H7 (cell line): Measurements from ENCODE around the gene NMNAT3. TPM values are rescaled to one million over a fixed set of nuclear protein-coding genes. Genes with fewer than 3 reads are reported as not detected.

Experiments used
- DNase-seq: peaks from one replicate; pipeline ENCODE4 v3.0.0; 2012
- H3K27me3 ChIP-seq: 2 replicates; pipeline ENCODE4 v1.6.0; 2011; ENCODE audit warnings: mild to moderate bottlenecking, low read length; ENCODE audit not compliant: control insufficient read depth, insufficient read depth
- H3K36me3 ChIP-seq: replicated peaks from 2 replicates; pipeline ENCODE4 v1.5.1; 2011; ENCODE audit warnings: low read length; ENCODE audit not compliant: control insufficient read depth, insufficient read depth
- H3K4me3 ChIP-seq: 2 replicates; pipeline ENCODE4 v1.5.1; 2011; ENCODE audit warnings: low read depth, mild to moderate bottlenecking, control low read depth, low read length, moderate library complexity; ENCODE audit not compliant: insufficient read depth
- total RNA-seq: library from RNA; depleted of rRNA; stranded (reverse); fragments of >200 nt; shearing (Covaris generic); gene quantifications from 2 replicates; pipeline ENCODE4 v1.2.3, GENCODE V29; 2014; rRNA removed

NMNAT3 gene
- total RNA-seq = 3.0 and 4.7 TPM in 2 replicates

DNA sequence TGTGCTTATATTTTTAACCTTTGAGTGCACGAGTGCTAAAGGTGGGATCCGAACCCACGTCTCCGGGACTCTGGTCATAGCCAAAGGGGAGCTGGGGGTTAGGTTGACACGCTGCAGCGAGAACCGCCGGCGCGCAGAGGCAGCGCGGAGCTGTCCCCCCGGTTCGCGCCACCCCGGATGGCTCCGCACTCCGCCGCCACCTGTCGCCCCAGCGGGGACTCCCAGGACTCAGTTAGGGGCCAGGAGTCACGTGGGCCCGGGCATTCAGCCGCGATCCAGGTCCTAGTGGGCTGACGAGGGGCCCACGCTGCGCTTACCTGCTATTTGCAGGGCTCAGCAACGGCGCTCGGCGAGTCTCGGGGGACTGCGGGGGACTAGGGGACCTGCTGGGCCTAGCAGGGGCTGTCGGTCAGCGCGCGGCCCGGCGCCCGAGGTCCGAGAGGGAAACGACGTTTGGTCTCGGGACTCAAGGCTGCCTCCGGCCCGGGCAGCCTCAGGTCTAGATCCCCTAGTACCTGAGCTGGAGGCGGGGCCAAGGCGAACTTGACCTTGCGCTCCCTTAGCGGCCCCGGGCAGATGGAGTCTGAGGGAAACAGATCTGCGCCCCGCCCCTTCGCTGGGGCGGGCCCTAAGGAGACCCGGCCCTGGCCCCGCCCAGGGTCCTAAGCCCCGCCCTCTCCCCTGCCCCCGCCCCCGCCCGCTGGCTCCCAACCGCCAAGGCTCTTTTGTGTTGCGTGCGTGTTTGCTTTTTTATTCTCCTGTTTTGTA lies at the start of gene NMNAT3:
Gene NMNAT3, minus strand, starts transcription at position 585 of the 768 bp plus-strand sequence. CDS start 50,248 bp downstream, outside the sequence.
- Histone ChIP-seq H3K4me3 (peak within 1 kb of the TSS; percentile 68), H3K27me3 (peaks cover 20% of the 10 kb centered on the region), H3K36me3 (no peaks in the 10 kb centered on the region)
- DNase-seq = peak; percentile 95

DNA sequence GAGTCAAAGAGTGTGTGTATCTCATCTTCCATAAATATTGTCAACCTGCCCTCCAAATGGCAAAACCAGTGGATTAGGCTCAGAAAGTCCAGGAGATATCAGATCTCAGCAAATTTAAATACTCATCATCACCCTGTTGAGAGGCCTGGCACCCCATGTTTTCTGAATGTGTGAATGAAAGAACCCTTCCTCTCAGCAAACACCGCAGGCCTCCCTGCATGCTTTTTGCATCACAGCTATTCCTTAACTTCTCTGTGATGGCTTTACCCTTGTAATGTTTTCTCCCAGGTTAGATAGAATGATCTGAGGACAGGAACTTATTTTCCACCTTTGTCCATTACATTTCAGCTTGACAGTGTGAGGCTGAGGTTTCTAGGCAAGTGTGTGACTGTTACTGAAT lies 43.6 kb upstream of the NMNAT3 start:
- DNase-seq = no peak
- Histone ChIP-seq H3K4me3 (no peak overlapping the region), H3K27me3 (no peaks in the 10 kb centered on the region), H3K36me3 (no peaks in the 10 kb centered on the region)

DNA sequence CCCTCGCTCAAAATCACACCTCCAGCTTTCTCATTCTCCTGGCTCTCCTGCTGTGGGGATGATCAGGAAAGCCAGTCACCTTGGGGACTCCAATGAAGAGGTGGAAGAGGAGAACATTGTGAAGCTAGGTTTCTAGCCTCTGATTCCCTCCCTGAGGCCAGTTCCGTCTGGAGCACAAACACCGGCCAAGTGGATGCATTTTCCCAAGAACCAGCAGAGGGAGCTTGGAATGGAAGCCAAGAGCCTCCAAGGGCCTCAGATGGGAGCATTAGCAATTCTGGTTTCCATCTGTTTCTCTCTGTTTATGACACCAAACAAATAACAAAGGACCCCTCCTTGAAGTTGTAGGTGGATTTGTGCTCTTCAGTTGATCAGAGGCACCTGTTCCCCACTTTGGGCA lies 40.6 kb upstream of the NMNAT3 start:
- DNase-seq = peak; percentile 43

DNA sequence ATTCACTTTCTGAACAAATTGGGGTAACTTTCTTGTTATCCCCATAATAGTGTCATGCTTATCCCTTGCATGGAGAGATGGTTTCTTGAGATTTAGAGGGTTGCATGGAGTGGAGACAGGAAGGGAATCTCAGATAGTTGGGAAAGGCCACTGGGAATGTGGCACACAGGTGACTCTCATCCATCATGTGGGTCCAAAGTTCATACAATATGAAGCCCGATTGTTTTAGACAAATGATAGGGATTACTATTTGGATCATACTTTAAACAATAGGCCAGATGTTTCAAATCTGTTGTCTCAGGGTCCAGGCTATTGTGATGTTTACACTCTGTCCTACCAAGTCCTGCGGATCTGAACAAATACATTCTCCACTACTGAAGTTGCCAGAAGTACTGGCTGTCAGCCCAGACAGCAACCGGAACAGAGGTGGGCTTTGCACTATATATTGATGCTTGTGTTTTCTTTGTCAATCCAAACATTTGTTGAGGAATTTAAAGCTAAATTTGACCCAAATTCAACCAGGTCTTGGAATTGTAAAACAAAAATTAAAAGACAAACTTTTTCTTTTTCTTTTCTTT lies 39.2 kb upstream of the NMNAT3 start:
- Histone ChIP-seq H3K4me3 (no peak overlapping the region), H3K27me3 (no peaks in the 10 kb centered on the region), H3K36me3 (no peaks in the 10 kb centered on the region)
- DNase-seq = no peak

More for the DNA sequence above, 40.6 kb upstream of the NMNAT3 start:
- Histone ChIP-seq H3K27me3 (no peaks in the 10 kb centered on the region), H3K4me3 (no peak overlapping the region), H3K36me3 (no peaks in the 10 kb centered on the region)

DNA sequence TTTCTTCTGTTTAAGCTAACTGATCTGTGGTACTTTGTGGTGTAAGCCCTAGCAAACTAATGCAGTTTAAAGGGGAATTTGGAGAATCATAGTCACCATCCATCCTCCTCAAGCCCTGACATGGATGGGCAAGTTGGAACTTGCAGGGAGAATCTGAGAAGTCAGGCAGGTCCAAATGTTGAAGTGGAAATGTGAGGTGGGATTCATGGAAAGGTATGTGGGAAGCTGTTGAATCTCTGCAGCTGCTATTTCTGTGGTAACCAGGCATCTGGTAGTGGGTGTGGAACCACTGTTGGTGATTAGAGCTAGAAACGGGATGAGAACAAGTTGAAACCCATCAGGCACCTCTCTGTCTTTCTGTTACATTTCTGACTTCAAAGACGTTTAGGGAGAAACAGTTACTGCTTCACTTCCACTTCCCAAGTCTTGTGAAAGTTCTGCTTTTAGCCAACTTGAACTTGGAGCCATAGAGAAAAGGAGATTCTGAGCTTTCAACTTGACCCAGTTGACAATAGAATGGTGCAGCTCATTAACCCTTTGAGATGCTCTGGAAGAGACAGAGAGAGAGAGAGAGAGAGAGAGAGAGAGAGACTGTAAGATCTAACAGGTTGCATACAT lies 38.1 kb upstream of the NMNAT3 start:
- Histone ChIP-seq H3K27me3 (no peaks in the 10 kb centered on the region), H3K4me3 (no peak overlapping the region), H3K36me3 (no peaks in the 10 kb centered on the region)
- DNase-seq = no peak

DNA sequence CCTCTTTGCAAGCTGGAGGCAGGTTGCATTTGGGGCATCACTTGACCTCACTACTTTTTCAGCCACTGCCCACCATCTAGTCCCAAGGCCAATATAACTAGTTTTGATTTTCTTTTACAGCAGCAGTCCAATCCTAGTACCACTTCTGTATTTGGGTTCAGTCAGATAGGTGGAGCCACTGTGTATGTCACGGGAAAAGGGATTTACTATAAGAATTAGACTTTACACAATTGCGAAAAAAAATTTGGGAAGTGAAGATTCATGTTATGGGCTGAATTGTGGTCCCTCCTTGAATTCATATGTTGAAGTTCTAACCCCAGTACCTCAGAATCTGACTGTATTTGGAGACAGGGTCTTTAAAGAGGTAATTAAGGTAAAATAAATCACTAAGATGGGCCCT lies 37.4 kb upstream of the NMNAT3 start:
- H3K4me3 ChIP-seq = no peak overlapping the region
- H3K27me3 ChIP-seq = no peaks in the 10 kb centered on the region
- no peaks in the 10 kb centered on the region for H3K36me3 ChIP-seq
- DNase-seq = no peak

DNA sequence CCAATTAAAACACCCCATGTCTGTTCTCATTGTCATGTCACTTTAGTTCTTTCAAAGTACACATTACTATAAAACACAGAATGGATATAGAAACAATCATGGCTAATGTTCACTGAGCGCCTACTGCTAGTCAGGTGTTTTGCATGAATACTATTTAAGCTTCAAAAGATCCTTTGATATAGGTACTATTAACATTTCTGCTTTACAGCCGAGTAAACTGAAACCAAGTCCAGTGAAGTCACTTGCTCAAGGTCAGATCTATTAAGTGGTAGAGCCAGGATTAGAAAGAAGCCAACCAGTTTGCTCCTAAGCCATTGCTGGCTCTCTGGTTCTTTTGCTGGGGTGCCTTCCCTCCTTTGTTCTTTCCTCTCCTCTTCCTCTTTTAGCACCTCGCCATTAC lies 32.4 kb upstream of the NMNAT3 start:
- no peak overlapping the region for H3K4me3 ChIP-seq
- H3K36me3 ChIP-seq = no peaks in the 10 kb centered on the region
- H3K27me3 ChIP-seq = no peaks in the 10 kb centered on the region; the same call in 1 of the 2 replicates
- DNase-seq = no peak

DNA sequence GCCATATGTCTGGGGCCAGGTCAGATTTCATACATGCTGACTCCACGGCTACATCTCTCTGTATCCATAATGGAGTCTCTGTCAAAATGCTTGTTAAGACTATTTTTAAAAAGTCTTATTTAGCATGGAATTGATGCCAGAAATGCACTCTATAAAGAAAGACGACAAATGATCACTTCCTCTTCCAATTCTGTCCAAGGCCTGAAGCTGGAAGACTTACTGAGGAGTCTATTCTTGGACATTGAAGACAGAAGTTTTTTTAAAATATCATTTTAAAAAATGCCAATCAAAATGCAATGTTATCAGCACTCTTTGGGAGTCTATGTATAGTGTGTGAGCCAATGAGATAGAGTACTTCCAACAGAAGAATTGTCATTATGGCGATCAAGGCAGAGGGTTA lies 27.9 kb upstream of the NMNAT3 start:
- DNase-seq = no peak
- Histone ChIP-seq H3K27me3 (no peaks in the 10 kb centered on the region; the same call in 1 of the 2 replicates), H3K4me3 (no peak overlapping the region), H3K36me3 (no peaks in the 10 kb centered on the region)

DNA sequence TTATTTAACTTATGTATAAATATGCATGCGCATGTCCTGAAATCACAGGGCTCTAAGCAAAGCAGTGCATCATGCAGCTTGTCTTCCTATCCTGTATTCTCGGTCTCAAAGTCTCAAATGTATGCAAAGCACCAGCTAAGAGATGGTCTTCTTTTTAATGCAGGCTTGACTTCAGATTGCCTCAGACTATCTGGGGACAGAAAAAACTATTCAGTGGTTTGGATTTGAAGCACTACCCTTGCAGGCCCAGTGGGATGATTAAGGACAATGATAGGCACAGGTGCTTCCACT lies 18.5 kb upstream of the NMNAT3 start:
- no peaks in the 10 kb centered on the region for H3K27me3 ChIP-seq
- no peak for DNase-seq
- H3K4me3 ChIP-seq = no peak overlapping the region
- no peaks in the 10 kb centered on the region for H3K36me3 ChIP-seq

DNA sequence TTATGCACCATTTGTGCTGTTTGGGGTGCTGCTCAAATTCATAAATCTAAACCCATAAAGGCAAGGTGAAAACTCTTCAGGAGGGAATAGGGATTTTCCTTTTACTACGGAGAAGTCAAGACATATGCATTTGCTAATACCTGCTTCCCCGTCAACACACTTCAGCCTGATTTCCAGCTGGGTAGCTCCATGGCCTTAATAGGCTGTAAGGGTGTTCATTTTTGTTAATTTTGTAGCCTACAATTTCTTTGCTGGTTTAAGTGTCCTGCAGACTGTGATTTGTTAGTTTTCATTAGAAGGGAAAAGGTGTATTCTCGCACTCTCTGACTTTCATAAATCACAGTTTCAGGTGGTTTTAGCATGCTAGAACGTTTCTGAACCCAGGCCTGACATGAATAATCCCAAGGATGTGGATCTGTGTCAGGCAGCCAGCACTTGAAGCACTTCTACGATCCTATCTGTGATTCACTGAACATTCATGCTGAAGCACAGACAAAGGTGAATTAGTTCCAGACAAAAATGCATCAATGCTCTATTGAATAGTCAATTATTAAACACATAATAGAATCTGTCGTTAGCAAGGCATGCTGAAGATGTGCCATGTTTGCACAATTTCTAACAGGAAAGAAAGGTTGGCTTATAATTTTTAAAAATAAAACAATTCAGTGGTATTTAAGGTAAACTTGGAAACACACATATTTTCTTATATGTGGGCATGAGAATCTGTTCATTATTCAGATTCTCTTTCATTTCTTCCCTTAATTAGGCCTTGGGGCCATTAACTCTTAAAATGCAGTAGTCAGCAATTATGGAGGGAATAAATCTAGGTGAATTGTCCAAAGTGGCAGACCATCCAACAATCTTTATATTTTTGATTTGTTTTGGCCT lies 17.9 kb upstream of the NMNAT3 start:
- no peaks in the 10 kb centered on the region for H3K36me3 ChIP-seq
- no peak overlapping the region for H3K4me3 ChIP-seq
- H3K27me3 ChIP-seq = no peaks in the 10 kb centered on the region
- DNase-seq = no peak

DNA sequence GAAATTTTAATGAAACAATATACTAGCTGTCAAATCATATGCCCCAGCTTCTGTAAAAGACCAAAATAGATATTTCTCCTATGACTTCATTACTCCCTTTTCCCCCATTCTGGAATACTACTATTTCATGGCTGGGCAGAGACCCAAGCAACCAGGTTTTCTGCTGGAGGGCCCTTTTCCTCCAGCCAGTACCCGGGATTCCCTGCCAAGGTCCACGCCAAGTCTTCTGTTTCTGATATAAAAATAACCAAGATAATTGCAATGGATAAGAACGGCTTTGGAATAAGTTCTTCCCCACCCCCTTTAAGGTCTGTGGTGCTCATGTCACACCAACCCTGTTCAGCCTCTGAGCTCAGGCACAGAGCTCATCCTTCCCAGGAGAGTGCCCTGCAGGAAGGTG lies 17.2 kb upstream of the NMNAT3 start:
- Histone ChIP-seq H3K27me3 (no peaks in the 10 kb centered on the region), H3K4me3 (no peak overlapping the region), H3K36me3 (no peaks in the 10 kb centered on the region)
- no peak for DNase-seq

DNA sequence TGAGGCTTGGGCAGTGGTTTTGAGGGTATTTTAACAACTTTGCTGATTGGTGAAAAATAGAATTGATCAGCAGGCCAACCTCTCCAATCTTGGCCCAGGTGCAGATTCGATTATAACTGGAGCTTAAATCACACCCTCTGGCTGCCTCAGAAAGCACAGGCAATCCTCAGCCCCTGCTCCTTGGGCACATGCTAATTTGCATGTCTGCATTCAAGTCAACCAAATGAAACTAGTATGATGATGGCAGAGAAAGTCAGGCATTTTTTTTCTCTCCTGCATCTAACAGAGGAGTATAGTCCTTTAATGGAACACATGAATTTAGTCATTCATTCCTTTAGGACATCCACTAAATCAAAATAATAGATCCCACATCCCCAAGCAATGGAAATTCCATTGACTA lies 16.8 kb upstream of the NMNAT3 start:
- no peaks in the 10 kb centered on the region for H3K36me3 ChIP-seq
- no peak for DNase-seq

DNA sequence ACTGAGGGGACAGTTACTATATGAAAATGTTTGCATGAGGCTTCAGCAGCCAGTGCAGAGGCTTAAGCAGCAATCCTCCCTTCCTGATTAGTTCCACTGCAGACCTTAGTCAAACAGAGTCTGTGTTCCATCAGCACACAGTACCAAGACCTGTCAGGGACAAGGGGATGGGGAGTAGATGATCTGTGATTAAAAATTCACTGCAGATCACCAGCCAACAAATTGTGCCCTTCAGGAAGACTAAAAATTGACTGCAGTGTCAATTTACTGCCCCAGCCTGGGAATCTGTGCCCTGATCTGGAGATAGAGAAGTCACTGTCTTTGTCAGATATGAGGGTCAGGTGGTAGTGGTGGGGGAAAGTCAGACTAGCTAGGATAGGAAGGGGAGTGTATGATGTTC lies 13.8 kb upstream of the NMNAT3 start:
- Histone ChIP-seq H3K4me3 (no peak overlapping the region), H3K36me3 (no peaks in the 10 kb centered on the region), H3K27me3 (no peaks in the 10 kb centered on the region)
- no peak for DNase-seq

More for the DNA sequence above, 16.8 kb upstream of the NMNAT3 start:
- Histone ChIP-seq H3K27me3 (no peaks in the 10 kb centered on the region), H3K4me3 (no peak overlapping the region)

DNA sequence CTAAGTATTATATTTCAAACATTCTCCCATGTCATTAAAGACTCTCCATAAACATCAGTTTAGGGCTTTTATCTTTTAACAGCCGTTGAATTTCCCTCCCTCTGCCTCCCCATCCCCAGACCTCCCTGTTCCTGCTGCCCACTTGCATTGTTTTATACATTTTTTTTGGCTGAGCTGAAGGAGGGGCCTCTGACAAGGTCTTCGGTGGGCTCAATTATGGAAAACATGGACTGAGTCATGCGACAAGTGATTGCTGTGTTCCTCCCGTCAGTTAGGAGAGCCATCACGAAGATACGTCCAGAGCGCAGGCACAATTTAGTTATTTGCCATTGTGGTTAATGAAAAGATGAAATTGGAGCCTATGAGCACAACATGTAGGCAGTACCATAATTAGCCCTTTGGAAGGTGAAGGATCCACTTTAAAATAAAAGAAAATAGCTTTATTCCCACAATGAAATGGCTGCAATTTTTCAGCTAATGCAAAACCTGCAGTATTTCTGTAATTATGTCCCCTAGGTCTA lies 12.0 kb upstream of the NMNAT3 start:
- no peak for DNase-seq
- H3K27me3 ChIP-seq = no peaks in the 10 kb centered on the region
- H3K36me3 ChIP-seq = no peaks in the 10 kb centered on the region
- no peak overlapping the region for H3K4me3 ChIP-seq
